ENCODE data around the gene DTX3L.

Gene DTX3L

GRCh38 chr3:122598556-122598955 is 34.4 kb downstream of the DTX3L start:
- DNase-seq (ENCODE audit: low read depth), result no peak
- no peak for TF ChIP-seq CTCF (IDR thresholded peaks at IDR 0.05; ENCODE audit: low read length, missing control alignments)
- no peak overlapping the region for H3K4me3 ChIP-seq (replicated peaks; ENCODE audit: low read depth, low read length)

GRCh38 chr3:122602011-122602710 is 38.0 kb downstream of the DTX3L start:
- no peak for TF ChIP-seq CTCF (IDR thresholded peaks at IDR 0.05; ENCODE audit: low read length, missing control alignments)
- no peak for DNase-seq (ENCODE audit: low read depth)

GRCh38 chr3:122603056-122603455 is 38.9 kb downstream of the DTX3L start:
- H3K4me3 ChIP-seq (replicated peaks; ENCODE audit: low read depth, low read length), result no peak overlapping the region
- no peak for DNase-seq (ENCODE audit: low read depth)
- TF ChIP-seq CTCF (IDR thresholded peaks at IDR 0.05; ENCODE audit: low read length, missing control alignments), result no peak

More at GRCh38 chr3:122602011-122602710, 38.0 kb downstream of the DTX3L start:
- no peak overlapping the region for H3K4me3 ChIP-seq (replicated peaks; ENCODE audit: low read depth, low read length)

GRCh38 chr3:122606330-122606729 is 42.2 kb downstream of the DTX3L start:
- TF ChIP-seq CTCF (IDR thresholded peaks at IDR 0.05; ENCODE audit: low read length, missing control alignments), result no peak
- no peak for DNase-seq (ENCODE audit: low read depth)
- no peak overlapping the region for H3K4me3 ChIP-seq (replicated peaks; ENCODE audit: low read depth, low read length)

GRCh38 chr3:122608916-122609315 is 44.8 kb downstream of the DTX3L start:
- no peak for TF ChIP-seq CTCF (IDR thresholded peaks at IDR 0.05; ENCODE audit: low read length, missing control alignments)
- no peak overlapping the region for H3K4me3 ChIP-seq (replicated peaks; ENCODE audit: low read depth, low read length)
- no peak for DNase-seq (ENCODE audit: low read depth)

GRCh38 chr3:122609798-122610559 is 45.8 kb downstream of the DTX3L start:
- DNase-seq (ENCODE audit: low read depth), result peak; percentile 78
- TF ChIP-seq CTCF (IDR thresholded peaks at IDR 0.05; ENCODE audit: low read length, missing control alignments), result no peak
- no peak overlapping the region for H3K4me3 ChIP-seq (replicated peaks; ENCODE audit: low read depth, low read length)

All from fibroblast of pulmonary artery (primary cell).